Ovary (tissue), 9 donors: Measurements from ENCODE around the gene PCDHGB3. TPM values are rescaled to one million over a fixed set of nuclear protein-coding genes. Genes with fewer than 3 reads are reported as not detected.
"Not testable (repeated sequence)": the region's sequence is repeated elsewhere in the genome, so short reads cannot be mapped to it uniquely, and the experiment has no call there.

Experiments used
- DNase-seq, 5 donors: peaks; one replicate each; pipeline ENCODE4 v3.0.0-alpha.2; 2019 to 2020
- H3K27ac ChIP-seq, 2 donors: fragments of 200-600 bp; one replicate each; pipeline versions ENCODE4 v1.5.1 to v1.8.0; 2019 to 2022
- H3K27me3 ChIP-seq: fragments of 200-600 bp; one replicate; pipeline ENCODE4 v1.8.0; 2022
- H3K36me3 ChIP-seq: fragments of 200-600 bp; sonication (generic); one replicate; pipeline ENCODE4 v1.5.1; 2019
- H3K4me1 ChIP-seq: one replicate; pipeline ENCODE4 v1.8.1; 2013; ENCODE audit warnings: mild to moderate bottlenecking, moderate library complexity; ENCODE audit not compliant: insufficient read depth
- H3K4me3 ChIP-seq: fragments of 200-600 bp; sonication (generic); one replicate; pipeline ENCODE4 v1.5.1; 2017
- H3K9me3 ChIP-seq, 2 donors: fragments of 200-600 bp in 1 of 2; sonication (generic) in 1 of 2; one replicate each; pipeline versions ENCODE4 v1.5.1 to v1.8.1; 2013 to 2019; ENCODE audit warnings: mild to moderate bottlenecking in 1 of 2, moderate library complexity in 1 of 2
- CTCF ChIP-seq, 3 donors: fragments of 450-650 bp in 2 of 3; fragments of 200-600 bp in 1 of 3; IDR thresholded peaks; one replicate each; pipeline versions ENCODE4 v1.5.1 to v1.8.0; 2016 to 2022; ENCODE audit warnings: antibody characterized with exemption in 3 of 3, mild to moderate bottlenecking in 1 of 3
- EP300 ChIP-seq: sonication (generic); formaldehyde crosslinking; IDR thresholded peaks from one replicate; pipeline ENCODE4 v1.6.1; 2017; ENCODE audit warnings: antibody characterized with exemption
- POLR2A ChIP-seq: fragments of 450-650 bp; IDR thresholded peaks from one replicate; pipeline ENCODE4 v1.6.1; 2017; ENCODE audit warnings: antibody characterized with exemption, mild to moderate bottlenecking, moderate library complexity
- WGBS, 3 donors: extraction: QIAGEN DNeasy Blood & Tissue Kit in 1 of 3; methylation state at CpG; one replicate each; pipeline versions ENCODE4 v1.1.5 to v1.1.7; 2013 to 2017; 5-methylcytosine and 5-hydroxymethylcytosine counted together
- intact Hi-C, 4 donors: fragments of 100-400 bp; cut with DNase I; formaldehyde crosslinking; loops; one replicate each; pipeline versions ENCODE4 v1.11.0 to v1.15.1; 2022 to 2023
- polyA plus RNA-seq, 2 donors: library from polyadenylated mRNA; stranded (reverse); fragments of 200-250 nt in 1 of 2; fragments of 350-450 nt in 1 of 2; fragmentation: Illumina TruSeq in 1 of 2; extraction: RNeasy Lipid Tissue Mini Kit (QIAGEN cat#74804) in 1 of 2; gene quantifications; one replicate each; pipeline ENCODE4 v1.2.3, GENCODE V29; 2013 to 2014
- total RNA-seq, 7 donors: library from RNA; depleted of rRNA in 2 of 7; stranded (reverse); fragments of >200 nt in 2 of 7; fragmentation: NEBNext Ultra II Directional in 3 of 7; extraction: Animal tissue kit (Norgen Biotek cat#: 25700) in 3 of 7; gene quantifications; one replicate each; pipeline versions ENCODE4 v1.1.0 to v1.2.4, GENCODE V29; 2016 to 2023
- donor health status: DM: no; HTN: no; CAD: no; lungs with moderate emphysema.
- donor health status: DM: no; HTN: no; CAD: no.
- donor health status: Bipolar disorder and iron deficiency.
- donor health status: DM: yes; HTN: yes; CAD: no.
- donor health status: DM: no; HTN: no; CAD: no.
- donor health status: DM: yes; HTN: yes; CAD: no.

Gene PCDHGB3
- total and polyA plus RNA-seq, 9 donors, result 1.1 to 8.6 (median 4.5) TPM

- no peak overlapping the region for H3K27ac ChIP-seq
- no peaks in the 10 kb centered on the region for H3K4me1 ChIP-seq
- DNase-seq, result no peak
- H3K36me3 ChIP-seq, result no peaks in the 10 kb centered on the region
- H3K4me3 ChIP-seq, result no peak overlapping the region
- intact Hi-C loops, result no loop called here
- WGBS, 3 donors, result 33 to 41% (median 35%) methylated on average over 21 of the region's 21 CpGs
- H3K27me3 ChIP-seq, result no peaks in the 10 kb centered on the region
- TF ChIP-seq CTCF (IDR thresholded peaks at IDR 0.05) (no peak), EP300 (no peak), POLR2A (no peak)
- peaks cover 12 to 36% of the 10 kb centered on the region in 2 donors for H3K9me3 ChIP-seq
Observed at GRCh38 chr5:141383345-141383744, 13.3 kb downstream of the PCDHGB3 start.

- Histone ChIP-seq H3K4me1 (no peaks in the 10 kb centered on the region), H3K4me3 (no peak overlapping the region), H3K27ac (no peak overlapping the region), H3K27me3 (no peaks in the 10 kb centered on the region), H3K9me3 (peaks cover 16 to 49% of the 10 kb centered on the region in 2 donors), H3K36me3 (no peaks in the 10 kb centered on the region)
- 38 to 57% (median 47%) methylated on average over 36 to 43 of the region's 43 CpGs for WGBS, 3 donors
- TF ChIP-seq EP300, result no peak
- no peak for TF ChIP-seq POLR2A
- TF ChIP-seq CTCF (IDR thresholded peaks at IDR 0.05), result no peak
- intact Hi-C loops, result no loop called here
- DNase-seq, result no peak
Observed at GRCh38 chr5:141384471-141385267, 14.6 kb downstream of the PCDHGB3 start.

- H3K4me3 ChIP-seq, H3K4me1 ChIP-seq, DNase-seq, H3K27me3 ChIP-seq, H3K36me3 ChIP-seq, H3K27ac ChIP-seq, intact Hi-C loops: not testable (repeated sequence)
- 11 to 16% (median 11%) methylated on average over 22 to 24 of the region's 40 CpGs for WGBS, 3 donors
- peaks cover 19 to 61% of the 10 kb centered on the region in 2 donors for H3K9me3 ChIP-seq
Observed at GRCh38 chr5:141387557-141388311, 17.7 kb downstream of the PCDHGB3 start, which contains the start of gene PCDHGB4. Gene PCDHGB4, plus strand, starts transcription at chr5:141387698. Its CDS starts 187 bp downstream, at chr5:141387885.

GRCh38 chr5:141388661-141389060 is 18.6 kb downstream of the PCDHGB3 start:
- Histone ChIP-seq H3K27ac (no peak overlapping the region), H3K36me3 (no peaks in the 10 kb centered on the region), H3K4me3 (no peak overlapping the region), H3K27me3 (no peaks in the 10 kb centered on the region), H3K9me3 (peaks cover 19 to 57% of the 10 kb centered on the region in 2 donors), H3K4me1 (no peaks in the 10 kb centered on the region)
- 45 to 55% (median 47%) methylated on average over 10 of the region's 10 CpGs for WGBS, 3 donors
- DNase-seq, result no peak
- intact Hi-C loops, result loop anchor here in 1 of 4 donors (1.0 kb wide), 1 partner anchor 7 kb away; no protein-coding TSS in a partner anchor
- TF ChIP-seq CTCF (IDR thresholded peaks at IDR 0.05), result no peak
- no peak for TF ChIP-seq POLR2A
- no peak for TF ChIP-seq EP300
